ENCODE measurements around the gene PCDHGC5.

PCDHGC5 gene

GRCh38 chr5:141516672-141517025 is 27.8 kb downstream of the PCDHGC5 start:
- TF ChIP-seq TAF1 (IDR thresholded peaks at IDR 0.05; ENCODE audit: borderline replicate concordance, insufficient read depth, low read length) = no peak
- TF ChIP-seq FOXP2 (optimal IDR thresholded peaks at IDR 0.05; ENCODE audit: borderline replicate concordance, extremely low read depth, extremely low read length, insufficient read depth) = no peak

GRCh38 chr5:141517312-141517711 is 28.4 kb downstream of the PCDHGC5 start:
- TF ChIP-seq POLR2AphosphoS5 (IDR thresholded peaks at IDR 0.05; ENCODE audit: low read depth, low read length) = no peak
- no peak for TF ChIP-seq SIN3A (IDR thresholded peaks at IDR 0.05; ENCODE audit: borderline replicate concordance, insufficient read depth, low read length)
- no peak for TF ChIP-seq REST (IDR thresholded peaks at IDR 0.05; ENCODE audit: insufficient read depth in 1 of 2, low read depth in 2 of 2, low read length in 2 of 2)
- no peak for TF ChIP-seq FOXP2 (optimal IDR thresholded peaks at IDR 0.05; ENCODE audit: borderline replicate concordance, extremely low read depth, extremely low read length, insufficient read depth)
- TF ChIP-seq TAF1 (IDR thresholded peaks at IDR 0.05; ENCODE audit: borderline replicate concordance, insufficient read depth, low read length) = no peak

- TF ChIP-seq FOXP2 (optimal IDR thresholded peaks at IDR 0.05; ENCODE audit: borderline replicate concordance, extremely low read depth, extremely low read length, insufficient read depth) (no peak), POLR2AphosphoS5 (IDR thresholded peaks at IDR 0.05; ENCODE audit: low read depth, low read length) (no peak), TAF1 (IDR thresholded peaks at IDR 0.05; ENCODE audit: borderline replicate concordance, insufficient read depth, low read length) (no peak), REST (IDR thresholded peaks at IDR 0.05; ENCODE audit: insufficient read depth in 1 of 2, low read depth in 2 of 2, low read length in 2 of 2) (no peak), SIN3A (IDR thresholded peaks at IDR 0.05; ENCODE audit: borderline replicate concordance, insufficient read depth, low read length) (no peak)
Observed at GRCh38 chr5:141517880-141518617, 29.2 kb downstream of the PCDHGC5 start.

DNA sequence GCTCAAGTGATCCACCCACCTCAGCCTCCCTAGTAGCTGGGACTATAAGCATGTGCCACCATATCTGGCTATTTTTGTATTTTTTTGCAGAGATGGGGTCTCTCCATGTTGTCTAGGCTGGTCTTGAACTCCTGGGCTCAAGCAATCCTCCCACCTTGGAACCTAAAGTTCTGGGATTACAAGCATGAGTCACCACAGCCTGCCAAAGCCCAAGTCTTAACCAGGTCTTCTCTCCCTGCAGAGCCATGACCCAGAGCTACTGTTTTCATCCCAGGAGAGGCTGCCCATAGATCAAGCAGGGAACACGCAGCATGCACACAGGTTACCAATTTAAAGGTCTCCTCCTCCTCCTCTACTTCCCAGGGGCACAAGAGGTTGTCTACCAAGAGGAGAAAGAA is 29.7 kb downstream of the PCDHGC5 start:
- TF ChIP-seq SIN3A (IDR thresholded peaks at IDR 0.05; ENCODE audit: borderline replicate concordance, insufficient read depth, low read length) (no peak), TAF1 (IDR thresholded peaks at IDR 0.05; ENCODE audit: borderline replicate concordance, insufficient read depth, low read length) (no peak), REST (IDR thresholded peaks at IDR 0.05; ENCODE audit: insufficient read depth in 1 of 2, low read depth in 2 of 2, low read length in 2 of 2) (no peak)

- TF ChIP-seq FOXP2 (optimal IDR thresholded peaks at IDR 0.05; ENCODE audit: borderline replicate concordance, extremely low read depth, extremely low read length, insufficient read depth) = no peak
- no peak for TF ChIP-seq POLR2AphosphoS5 (IDR thresholded peaks at IDR 0.05; ENCODE audit: low read depth, low read length)
- no peak for TF ChIP-seq TAF1 (IDR thresholded peaks at IDR 0.05; ENCODE audit: borderline replicate concordance, insufficient read depth, low read length)
- no peak for TF ChIP-seq SIN3A (IDR thresholded peaks at IDR 0.05; ENCODE audit: borderline replicate concordance, insufficient read depth, low read length)
- no peak for TF ChIP-seq REST (IDR thresholded peaks at IDR 0.05; ENCODE audit: insufficient read depth in 1 of 2, low read depth in 2 of 2, low read length in 2 of 2)
Observed at GRCh38 chr5:141519605-141520565, 31.0 kb downstream of the PCDHGC5 start.
